H1 (cell line): ENCODE results near the gene E2F1. TPM values are rescaled to one million over a fixed set of nuclear protein-coding genes. Genes with fewer than 3 reads are reported as not detected.

Experiments
- CTCF ChIA-PET: fragments of 300-600 bp; sonication (Branson Sonifier 250); formaldehyde crosslinking; loops from one replicate; lab custom pipeline; 2021; ENCODE audit not compliant: partially characterized antibody; lab: Charles Lee
- POLR2A ChIA-PET: fragments of 300-600 bp; sonication (Branson Sonifier 250); formaldehyde crosslinking; loops from one replicate; lab custom pipeline; 2021; ENCODE audit warnings: inconsistent platforms; ENCODE audit not compliant: partially characterized antibody; lab: Charles Lee
- DNase-seq, 2 experiments: peaks; one replicate each; pipeline versions ENCODE4 v3.0.0 to v3.0.0-alpha.2; 2010 to 2022; ENCODE audit warnings: low spot score in 2 of 2, low read depth in 1 of 2, mixed read lengths in 1 of 2
- FAIRE-seq: peaks from 2 replicates; lab custom pipeline; 2011; peaks lifted over from hg19 to GRCh38; lab: Jason Lieb, UNC
- H2AFZ ChIP-seq: 2 replicates; pipeline ENCODE4 v1.8.1; 2012; ENCODE audit warnings: low read length, inconsistent platforms
- H2AK5ac ChIP-seq: 2 replicates; pipeline ENCODE4 v1.6.1; 2013; ENCODE audit warnings: low read depth, low read length
- H2BK120ac ChIP-seq: replicated peaks from 2 replicates; pipeline ENCODE3; 2013; ENCODE audit warnings: low read depth, low read length, inconsistent platforms
- H2BK12ac ChIP-seq: 2 replicates; pipeline ENCODE4 v1.6.1; 2013; ENCODE audit warnings: low read depth, low read length
- H2BK15ac ChIP-seq: 2 replicates; pipeline ENCODE4 v1.6.1; 2013; ENCODE audit warnings: low read length
- H2BK20ac ChIP-seq: 2 replicates; pipeline ENCODE4 v1.6.1; 2013; ENCODE audit warnings: low read length
- H2BK5ac ChIP-seq: 2 replicates; pipeline ENCODE4 v1.6.1; 2013; ENCODE audit warnings: low read depth, low read length
- H3K14ac ChIP-seq: 2 replicates; pipeline ENCODE4 v1.6.1; 2013; ENCODE audit warnings: inconsistent platforms; ENCODE audit not compliant: insufficient read length
- H3K18ac ChIP-seq: 2 replicates; pipeline ENCODE4 v1.6.1; 2013; ENCODE audit warnings: low read length; ENCODE audit errors: extremely low read depth
- H3K23ac ChIP-seq: 2 replicates; pipeline ENCODE4 v1.6.1; 2013; ENCODE audit warnings: inconsistent platforms; ENCODE audit not compliant: insufficient read length
- H3K23me2 ChIP-seq: 2 replicates; pipeline ENCODE4 v1.6.1; 2013; ENCODE audit warnings: low read depth, low read length
- H3K27ac ChIP-seq: 2 replicates; pipeline ENCODE4 v1.6.1; 2011; ENCODE audit warnings: low read depth, low read length, inconsistent platforms
- H3K27me3 ChIP-seq, 4 experiments: replicated peaks in 1 of 4; 1 replicate in 1 of 4; 2 replicates in 3 of 4; pipeline versions ENCODE4 v1.6.1 to v1.8.1; 2011 to 2013; ENCODE audit warnings: low read length in 3 of 4, mild to moderate bottlenecking in 3 of 4, inconsistent platforms in 2 of 4, mixed read lengths in 2 of 4, moderate library complexity in 1 of 4; ENCODE audit not compliant: control insufficient read depth in 3 of 4, insufficient read depth in 3 of 4; ENCODE audit errors: extremely low read depth in 1 of 4
- H3K36me3 ChIP-seq, 4 experiments: 2 replicates each; pipeline versions ENCODE4 v1.6.1 to v1.8.1; 2011 to 2013; ENCODE audit warnings: mild to moderate bottlenecking in 4 of 4, low read length in 3 of 4, moderate library complexity in 2 of 4, control low read depth in 1 of 4, inconsistent platforms in 1 of 4; ENCODE audit not compliant: insufficient read depth in 4 of 4, control insufficient read depth in 2 of 4
- H3K4ac ChIP-seq: replicated peaks from 2 replicates; pipeline ENCODE3; 2013; ENCODE audit warnings: low read length, low read depth, mixed read lengths, inconsistent platforms; ENCODE audit not compliant: insufficient read length
- H3K4me1 ChIP-seq, 4 experiments: replicated peaks in 1 of 4; 1 replicate in 1 of 4; 2 replicates in 3 of 4; pipeline versions ENCODE4 v1.6.1 to v1.8.1; 2011 to 2013; ENCODE audit warnings: low read length in 3 of 4, inconsistent platforms in 2 of 4, mixed read lengths in 1 of 4; ENCODE audit not compliant: insufficient read depth in 4 of 4, control insufficient read depth in 3 of 4
- H3K4me2 ChIP-seq, 2 experiments: 2 replicates each; pipeline versions ENCODE4 v1.6.1 to v1.8.1; 2011 to 2013; ENCODE audit warnings: low read depth in 2 of 2, low read length in 2 of 2, control low read depth in 1 of 2, inconsistent platforms in 1 of 2, mild to moderate bottlenecking in 1 of 2; ENCODE audit not compliant: insufficient read depth in 1 of 2
- H3K4me3 ChIP-seq, 4 experiments: fragments of 200-600, 300-600 bp in 1 of 4; sonication (generic), shearing (Covaris generic), sonication (Bioruptor Twin) in 1 of 4; 2 replicates each; pipeline versions ENCODE4 v1.5.1 to v1.8.1; 2011 to 2016; ENCODE audit warnings: low read length in 4 of 4, low read depth in 3 of 4, control low read depth in 2 of 4, inconsistent platforms in 2 of 4, mild to moderate bottlenecking in 2 of 4, mixed read lengths in 1 of 4, moderate library complexity in 1 of 4; ENCODE audit not compliant: insufficient read depth in 2 of 4; ENCODE audit errors: extremely low read depth in 1 of 4
- H3K56ac ChIP-seq: replicated peaks from 2 replicates; pipeline ENCODE3; 2013; ENCODE audit warnings: low read depth, mild to moderate bottlenecking, mixed read lengths, low read length, inconsistent platforms; ENCODE audit not compliant: insufficient read length
- H3K79me1 ChIP-seq: 2 replicates; pipeline ENCODE4 v1.6.1; 2013; ENCODE audit warnings: low read depth, low read length, control low read depth
- H3K79me2 ChIP-seq, 2 experiments: 2 replicates each; pipeline versions ENCODE4 v1.6.1 to v1.8.1; 2012 to 2013; ENCODE audit warnings: low read length in 2 of 2, mild to moderate bottlenecking in 2 of 2, inconsistent platforms in 1 of 2; ENCODE audit not compliant: insufficient read depth in 2 of 2, control insufficient read depth in 1 of 2
- H3K9ac ChIP-seq, 4 experiments: replicated peaks in 1 of 4; 1 replicate in 1 of 4; 2 replicates in 3 of 4; pipeline versions ENCODE4 v1.6.1 to v1.8.1; 2011 to 2013; ENCODE audit warnings: low read depth in 3 of 4, low read length in 3 of 4, control low read depth in 2 of 4, mild to moderate bottlenecking in 2 of 4, moderate library complexity in 2 of 4, inconsistent platforms in 1 of 4; ENCODE audit errors: extremely low read depth in 1 of 4
- H3K9me3 ChIP-seq, 2 experiments: 2 replicates each; pipeline versions ENCODE4 v1.6.1 to v1.8.1; 2012 to 2013; ENCODE audit warnings: mild to moderate bottlenecking in 2 of 2, moderate library complexity in 2 of 2, control low read depth in 1 of 2, inconsistent platforms in 1 of 2, low read depth in 1 of 2, low read length in 1 of 2, mixed read lengths in 1 of 2; ENCODE audit not compliant: insufficient read depth in 2 of 2
- H4K20me1 ChIP-seq, 2 experiments: replicated peaks in 1 of 2; 2 replicates each; pipeline versions ENCODE3 to v1.8.1; 2011 to 2013; ENCODE audit warnings: inconsistent platforms in 2 of 2, low read length in 2 of 2, mild to moderate bottlenecking in 1 of 2; ENCODE audit not compliant: insufficient read depth in 2 of 2, control insufficient read depth in 1 of 2
- H4K5ac ChIP-seq: 2 replicates; pipeline ENCODE4 v1.6.1; 2013; ENCODE audit warnings: low read length, low read depth, mixed read lengths, inconsistent platforms; ENCODE audit not compliant: insufficient read length
- H4K8ac ChIP-seq: 2 replicates; pipeline ENCODE4 v1.8.0; 2013; ENCODE audit warnings: mild to moderate bottlenecking, moderate library complexity, low read length, inconsistent platforms; ENCODE audit not compliant: insufficient read depth; ENCODE audit errors: extremely low read depth
- H4K91ac ChIP-seq: replicated peaks from 2 replicates; pipeline ENCODE3; 2013; ENCODE audit warnings: low read length, mixed read lengths, inconsistent platforms; ENCODE audit not compliant: insufficient read length
- EP300 ChIP-seq, 2 experiments: IDR thresholded peaks; 1 replicate in 1 of 2; 2 replicates in 1 of 2; pipeline ENCODE4 v1.6.1; 2011 to 2012; ENCODE audit warnings: low read depth in 2 of 2, low read length in 2 of 2, mild to moderate bottlenecking in 2 of 2, borderline replicate concordance in 1 of 2, inconsistent platforms in 1 of 2, moderate library complexity in 1 of 2
- EZH2 ChIP-seq: fragments of 200-600 bp; sonication (generic); IDR thresholded peaks from 2 replicates; pipeline ENCODE4 v1.7.1; 2012; ENCODE audit warnings: low read depth, mild to moderate bottlenecking, moderate library complexity, low read length, inconsistent platforms; ENCODE audit not compliant: severe bottlenecking
- GABPA ChIP-seq: IDR thresholded peaks from 2 replicates; pipeline ENCODE4 v1.6.1; 2011; ENCODE audit warnings: mild to moderate bottlenecking, low read length, moderate library complexity, borderline replicate concordance; ENCODE audit not compliant: insufficient read depth
- GTF2F1 ChIP-seq: IDR thresholded peaks from 2 replicates; pipeline ENCODE4 v1.6.1; 2012; ENCODE audit warnings: low read depth, low read length, improper control_type of control experiment, borderline replicate concordance
- POU5F1 ChIP-seq: IDR thresholded peaks from 2 replicates; pipeline ENCODE4 v1.6.1; 2011; ENCODE audit warnings: low read depth, mild to moderate bottlenecking, low read length, moderate library complexity
- SP1 ChIP-seq: IDR thresholded peaks from 2 replicates; pipeline ENCODE4 v1.6.1; 2011; ENCODE audit warnings: low read depth, low read length
- SP2 ChIP-seq: IDR thresholded peaks from 2 replicates; pipeline ENCODE4 v1.6.1; 2012; ENCODE audit warnings: mild to moderate bottlenecking, low read length, inconsistent platforms
- TAF7 ChIP-seq: optimal IDR thresholded peaks from 2 replicates; pipeline ENCODE3; 2011; ENCODE audit warnings: low read depth, mild to moderate bottlenecking, inconsistent platforms, low read length, moderate library complexity, borderline replicate concordance
- USF2 ChIP-seq: IDR thresholded peaks from 2 replicates; pipeline ENCODE4 v1.6.1; 2011; ENCODE audit warnings: low read length, improper control_type of control experiment
- WGBS, 2 experiments: shearing (Covaris generic) in 1 of 2; methylation state at CpG; one replicate each; pipeline versions ENCODE4 v1.1.6 to v1.1.7; 2013 to 2015; ENCODE audit warnings: low lambda C conversion rate in 2 of 2, mixed read lengths in 2 of 2, inconsistent platforms in 1 of 2, low coverage in 1 of 2, missing lambda C conversion rate in 1 of 2; ENCODE audit not compliant: insufficient replicate concordance in 2 of 2, insufficient coverage in 1 of 2, insufficient read length in 1 of 2; ENCODE audit errors: extremely low coverage in 1 of 2, missing lambda C conversion rate in 1 of 2; 5-methylcytosine and 5-hydroxymethylcytosine counted together
- polyA plus RNA-seq, 7 experiments: library from polyadenylated mRNA; depleted of rRNA in 3 of 7; stranded (reverse) in 5 of 7; unstranded in 2 of 7; fragments of >200 nt in 5 of 7; fragments of 200-250 nt in 2 of 7; gene quantifications; 1 replicate in 5 of 7; 2 replicates in 1 of 7; 4 replicates in 1 of 7; pipeline versions ENCODE4 v1.2.1 to v1.2.3, GENCODE V29; 2011 to 2013; ENCODE audit warnings: missing spikeins in 2 of 7, mixed read lengths in 2 of 7
- total RNA-seq: library from RNA; stranded (reverse); fragmentation: NEBNext Ultra II Directional; extraction: Animal tissue kit (Norgen Biotek cat#: 25700); gene quantifications from 2 replicates; pipeline ENCODE4 v1.2.1, GENCODE V29; 2021

Gene E2F1
- total and polyA plus RNA-seq, 2 of the 8 experiments (the other 6 are each of a cell fraction or from before 2014, with no cell fraction given) = 33.4 to 35.8 TPM

GRCh38 chr20:33732166-33732970 lies 46.2 kb upstream of the E2F1 start:
- Histone ChIP-seq H3K79me2 (no peaks in the 10 kb centered on the region), H3K23ac (no peak overlapping the region), H3K36me3 (no peaks in the 10 kb centered on the region; a peak in 1 of 8 replicates), H3K9ac (peak overlapping the region; percentile 5 to 71 (median 56); a peak in 6 of 7 replicates), H3K18ac (peak overlapping the region; percentile 95), H2AK5ac (0 out of 2 replicates have a peak overlapping the region, but pooled peaks have one; percentile 24), H2BK120ac (peak overlapping the region; percentile 73), H4K91ac (peak overlapping the region; percentile 98), H3K4ac (peak overlapping the region; percentile 88), H3K4me1 (peaks cover 4 to 9% (median 7%) of the 10 kb centered on the region in 4 experiments), H4K20me1 (no peaks in the 10 kb centered on the region), H3K23me2 (peaks cover 9% of the 10 kb centered on the region), H2AFZ (peak overlapping the region; percentile 4; the same call in 1 of the 2 replicates), H4K5ac (peak overlapping the region; percentile 63), H2BK20ac (0 out of 2 replicates have a peak overlapping the region, but pooled peaks have one; percentile 90), H2BK12ac (peak overlapping the region; percentile 95; the same call in 1 of the 2 replicates), H3K27ac (peak overlapping the region; percentile 58; the same call in 1 of the 2 replicates), H3K9me3 (peaks cover 6 to 7% of the 10 kb centered on the region in 2 experiments), H3K4me2 (peak overlapping the region; percentile 80 to 94), H3K14ac (no peak overlapping the region), H3K4me3 (peak overlapping the region; percentile 48 to 72 (median 67)), H3K27me3 (no peaks in the 10 kb centered on the region), H3K56ac (peak overlapping the region; percentile 75), H2BK15ac (peak overlapping the region; percentile 88; the same call in 1 of the 2 replicates), H2BK5ac (peak overlapping the region; percentile 88; the same call in 1 of the 2 replicates), H4K8ac (peak overlapping the region; percentile 92), H3K79me1 (no peaks in the 10 kb centered on the region)
- ChIA-PET CTCF (interaction anchor here (0.9 to 2.5 kb wide), 5 partner anchors 9 to 65 kb away, joined by 3 to 6 read pairs (median 3); partner anchors contain the start of gene ACTL10), POLR2A (interaction anchor here (0.9 to 2.7 kb wide), 7 partner anchors 9 to 67 kb away, joined by 3 to 8 read pairs (median 3); partner anchors contain the start of gene PXMP4)
- FAIRE-seq (no peak), DNase-seq (peak in 1 of 2 experiments; percentile 90)
- WGBS, 2 experiments = 14% methylated on average over 21 of the region's 68 CpGs; no CpG with 5 or more reads in 1 of the 2 experiments
- peak; percentile 7 for TF ChIP-seq TAF7
- TF ChIP-seq SP2 = no peak
- TF ChIP-seq POU5F1 = no peak
- TF ChIP-seq USF2 = no peak
- peak in 1 of 2 experiments; percentile 99; a peak in 2 of 3 replicates for TF ChIP-seq EP300 (IDR thresholded peaks at IDR 0.05; ENCODE audit: borderline replicate concordance in 1 of 2, low read depth in 2 of 2, low read length in 2 of 2)
- TF ChIP-seq SP1 = no peak
- no peak for TF ChIP-seq GTF2F1
- TF ChIP-seq GABPA = peak; percentile 8; the same call in 1 of the 2 replicates
- no peak for TF ChIP-seq EZH2
